ENCODE measurements around the gene TREH. TPM values are rescaled to one million over a fixed set of nuclear protein-coding genes. Genes with fewer than 3 reads are reported as not detected.

The TREH gene
- total RNA-seq, 1 experiment from 2014 or later: not detected

GRCh38 chr11:118629761-118630661, 49.4 kb downstream of the TREH start:
- no peak for DNase-seq (ENCODE audit: low spot score)

GRCh38 chr11:118628861-118629549, 50.4 kb downstream of the TREH start:
- no peak for DNase-seq (ENCODE audit: low spot score)

- DNase-seq (ENCODE audit: low spot score): no peak
These were observed 51.0 kb downstream of the TREH start for GRCh38 chr11:118628432-118628831.

- no peak for DNase-seq (ENCODE audit: low spot score)
These were observed 51.4 kb downstream of the TREH start for GRCh38 chr11:118628031-118628430.

- no peak for DNase-seq (ENCODE audit: low spot score)
These were observed 51.9 kb downstream of the TREH start for GRCh38 chr11:118627566-118627965.

- DNase-seq (ENCODE audit: low spot score): no peak
These were observed 53.5 kb downstream of the TREH start for GRCh38 chr11:118625976-118626375.

- DNase-seq (ENCODE audit: low spot score): no peak
These were observed 54.3 kb downstream of the TREH start for GRCh38 chr11:118625036-118625690.

- peak; percentile 48 for DNase-seq (ENCODE audit: low spot score)
These were observed 56.2 kb downstream of the TREH start for GRCh38 chr11:118623269-118623655.

- DNase-seq (ENCODE audit: low spot score): peak; percentile 91
These were observed 56.8 kb downstream of the TREH start for GRCh38 chr11:118622376-118623268.

- no peak for DNase-seq (ENCODE audit: low spot score)
These were observed 57.6 kb downstream of the TREH start for GRCh38 chr11:118621784-118622375.

- peak; percentile 91 for DNase-seq (ENCODE audit: low spot score)
These were observed 58.2 kb downstream of the TREH start for GRCh38 chr11:118621071-118621783.

- DNase-seq (ENCODE audit: low spot score): no peak
These were observed 58.9 kb downstream of the TREH start for GRCh38 chr11:118620529-118621070.

- DNase-seq (ENCODE audit: low spot score): peak; percentile 94
These were observed 59.8 kb downstream of the TREH start for GRCh38 chr11:118619444-118620197.

- DNase-seq (ENCODE audit: low spot score): peak; percentile 92
These were observed 60.5 kb downstream of the TREH start for GRCh38 chr11:118618991-118619375.

GRCh38 chr11:118618115-118618990, 61.1 kb downstream of the TREH start:
- peak; percentile 54 for DNase-seq (ENCODE audit: low spot score)

- DNase-seq (ENCODE audit: low spot score): no peak
These were observed 63.5 kb downstream of the TREH start for GRCh38 chr11:118615976-118616371.

GRCh38 chr11:118615282-118615975, 64.0 kb downstream of the TREH start:
- no peak for DNase-seq (ENCODE audit: low spot score)

GRCh38 chr11:118614511-118614910, 64.9 kb downstream of the TREH start:
- DNase-seq (ENCODE audit: low spot score): no peak

Measured in H4 (cell line).